NCI-H2171 treated with DMSO at 0.1 percent for 48 hours (cell line): ENCODE measurements around the gene NDEL1.
A peak's percentile ranks its signal among the peaks of the same experiment; 100 is the strongest.
"Not testable (repeated sequence)": the region's sequence is repeated elsewhere in the genome, so short reads cannot be mapped to it uniquely, and the experiment has no call there.

Experiments
- DNase-seq: peaks from one replicate; lab custom pipeline; 2025; lab: John Stamatoyannopoulos, UW

Gene NDEL1, protein sequence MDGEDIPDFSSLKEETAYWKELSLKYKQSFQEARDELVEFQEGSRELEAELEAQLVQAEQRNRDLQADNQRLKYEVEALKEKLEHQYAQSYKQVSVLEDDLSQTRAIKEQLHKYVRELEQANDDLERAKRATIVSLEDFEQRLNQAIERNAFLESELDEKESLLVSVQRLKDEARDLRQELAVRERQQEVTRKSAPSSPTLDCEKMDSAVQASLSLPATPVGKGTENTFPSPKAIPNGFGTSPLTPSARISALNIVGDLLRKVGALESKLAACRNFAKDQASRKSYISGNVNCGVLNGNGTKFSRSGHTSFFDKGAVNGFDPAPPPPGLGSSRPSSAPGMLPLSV

DNA sequence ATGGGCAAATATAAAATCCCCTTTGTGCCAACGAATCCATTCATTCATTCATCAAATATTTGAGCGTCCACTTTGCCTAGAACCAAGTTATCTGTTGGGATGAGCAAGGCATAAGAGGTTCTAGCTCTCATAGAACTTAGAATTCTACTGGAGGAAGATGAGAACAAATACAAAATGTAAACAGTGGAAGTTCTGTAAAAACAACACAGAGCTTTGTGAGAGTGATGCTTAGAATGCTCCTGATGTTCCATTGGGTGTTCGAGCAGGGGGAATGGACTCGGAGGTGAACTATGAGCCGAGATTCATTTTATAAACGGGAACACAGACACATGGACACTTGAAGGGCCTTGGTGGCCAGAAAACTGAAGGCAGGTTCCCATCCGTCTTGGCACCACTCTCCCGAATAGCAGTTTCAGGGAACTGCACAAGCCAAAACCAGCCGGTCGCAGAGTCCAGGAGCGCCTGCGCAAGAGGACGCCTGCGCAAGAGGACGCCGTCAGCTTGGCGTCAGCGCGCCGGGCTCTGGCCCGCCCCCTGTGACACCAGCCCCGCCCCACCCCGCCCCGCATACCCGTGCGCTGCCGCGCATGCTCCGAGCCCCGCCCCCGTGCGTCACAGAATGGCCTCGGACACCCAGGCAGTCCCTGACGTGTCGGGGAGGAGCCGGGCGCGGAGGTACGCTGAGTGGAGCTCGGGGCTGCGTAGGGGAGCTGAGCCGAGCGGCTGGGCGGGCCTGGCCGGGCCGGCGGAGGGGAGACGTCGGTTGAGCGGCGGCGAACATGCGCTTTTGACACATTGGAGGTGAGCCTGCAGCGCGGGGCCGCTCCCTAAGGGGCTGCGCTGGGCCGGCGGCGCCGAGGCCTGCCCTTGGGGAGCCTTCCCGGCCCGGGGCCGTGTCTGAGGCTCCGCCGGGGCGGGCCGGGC lies at the start of gene NDEL1:
Gene NDEL1, plus strand, starts transcription at position 640 of the 924 bp plus-strand sequence. CDS start 8,388 bp downstream, outside the sequence.
- peak; percentile 95 for DNase-seq

DNA sequence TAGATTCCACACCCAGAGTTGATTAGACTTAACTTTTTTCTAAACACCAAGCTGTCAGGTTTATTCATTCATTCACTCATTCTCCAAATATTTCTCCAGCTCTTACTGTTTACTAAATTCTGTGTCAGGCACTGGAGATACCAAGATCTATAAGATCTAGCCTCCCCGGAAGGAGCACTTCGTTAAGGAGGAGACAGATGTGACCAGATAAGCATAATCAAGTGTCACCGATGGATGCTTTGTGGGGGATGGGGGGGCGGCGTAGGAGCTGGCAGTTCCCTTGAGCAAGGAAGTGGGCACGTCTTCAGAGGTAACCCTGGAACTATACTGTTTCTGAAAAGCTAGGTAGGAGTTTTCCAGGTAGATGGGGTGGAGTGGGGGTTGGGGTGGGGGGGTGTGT lies 48.8 kb upstream of the NDEL1 start:
- DNase-seq, result no peak

DNA sequence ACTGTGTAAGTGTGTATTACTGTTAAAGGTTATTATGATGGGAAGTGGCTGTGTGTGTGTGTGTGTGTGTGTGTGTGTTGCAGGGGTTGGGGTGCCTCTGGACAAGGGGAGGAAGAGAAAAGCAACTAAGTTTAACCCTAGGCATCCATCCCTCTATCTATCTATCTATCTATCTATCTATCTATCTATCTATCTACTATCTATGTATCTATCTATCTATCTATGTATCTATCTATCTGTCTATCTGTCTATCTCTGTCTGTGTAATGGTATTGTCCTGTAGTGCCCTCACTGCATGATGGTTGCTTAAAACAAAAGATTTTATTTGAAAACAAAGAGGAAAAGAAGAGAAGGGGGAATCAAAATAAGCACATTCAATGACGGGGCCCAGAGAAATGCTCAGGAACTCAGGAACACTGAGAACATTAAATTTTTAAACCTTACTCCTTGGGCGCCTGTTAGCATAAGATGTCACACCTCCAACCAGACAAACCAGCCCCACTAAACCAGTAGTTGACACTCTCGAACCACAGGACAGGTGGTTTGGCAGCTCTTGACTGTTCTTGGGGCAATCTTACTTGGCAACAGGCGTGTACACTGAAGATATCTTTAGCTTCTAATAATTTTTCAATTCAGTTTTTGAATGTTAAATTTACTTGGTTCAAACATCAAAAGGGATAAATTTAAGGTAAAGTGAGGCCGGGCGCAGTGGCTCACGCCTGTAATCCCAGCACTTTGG lies 47.6 kb upstream of the NDEL1 start:
- no peak for DNase-seq

DNA sequence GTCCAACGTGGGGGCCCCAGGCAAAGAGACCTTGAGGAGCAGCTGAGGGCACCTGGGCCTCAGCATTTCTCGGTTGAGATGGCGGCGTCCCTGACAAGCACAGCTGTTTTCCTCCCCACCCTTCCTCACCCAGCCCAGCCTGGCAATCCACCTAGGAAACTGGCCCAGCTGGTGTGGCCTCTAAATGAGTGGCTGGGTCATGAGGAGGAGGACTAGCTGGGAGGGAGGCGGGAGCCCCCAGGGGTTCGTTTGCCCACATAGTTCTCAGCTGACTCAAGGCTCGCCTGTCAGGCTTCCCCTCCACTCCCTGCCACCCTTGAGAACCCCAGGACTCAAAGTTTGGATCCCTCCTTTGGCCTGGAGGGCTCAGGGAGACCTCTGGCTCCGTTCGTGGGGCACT lies 44.0 kb upstream of the NDEL1 start:
- no peak for DNase-seq

DNA sequence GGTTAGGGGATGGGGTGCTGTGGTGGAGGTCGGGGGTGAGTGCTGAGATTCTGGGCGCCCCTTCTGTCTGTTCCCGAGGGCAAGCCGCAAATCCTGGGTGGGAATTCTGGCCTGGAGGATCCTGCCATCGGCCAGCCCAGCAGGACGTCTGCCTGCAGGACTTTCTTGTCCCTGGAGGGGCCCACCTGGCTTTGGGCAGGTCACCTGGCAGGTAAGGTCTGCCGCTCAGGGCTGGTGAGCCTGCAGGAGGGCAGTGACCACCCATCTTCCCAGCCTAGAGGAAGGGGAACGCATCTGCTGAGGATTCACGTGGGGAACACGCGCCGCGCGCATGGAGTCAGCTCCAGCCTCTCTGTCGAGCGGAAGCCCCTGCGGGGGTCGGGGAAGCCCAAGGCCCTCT lies 43.4 kb upstream of the NDEL1 start:
- no peak for DNase-seq

DNA sequence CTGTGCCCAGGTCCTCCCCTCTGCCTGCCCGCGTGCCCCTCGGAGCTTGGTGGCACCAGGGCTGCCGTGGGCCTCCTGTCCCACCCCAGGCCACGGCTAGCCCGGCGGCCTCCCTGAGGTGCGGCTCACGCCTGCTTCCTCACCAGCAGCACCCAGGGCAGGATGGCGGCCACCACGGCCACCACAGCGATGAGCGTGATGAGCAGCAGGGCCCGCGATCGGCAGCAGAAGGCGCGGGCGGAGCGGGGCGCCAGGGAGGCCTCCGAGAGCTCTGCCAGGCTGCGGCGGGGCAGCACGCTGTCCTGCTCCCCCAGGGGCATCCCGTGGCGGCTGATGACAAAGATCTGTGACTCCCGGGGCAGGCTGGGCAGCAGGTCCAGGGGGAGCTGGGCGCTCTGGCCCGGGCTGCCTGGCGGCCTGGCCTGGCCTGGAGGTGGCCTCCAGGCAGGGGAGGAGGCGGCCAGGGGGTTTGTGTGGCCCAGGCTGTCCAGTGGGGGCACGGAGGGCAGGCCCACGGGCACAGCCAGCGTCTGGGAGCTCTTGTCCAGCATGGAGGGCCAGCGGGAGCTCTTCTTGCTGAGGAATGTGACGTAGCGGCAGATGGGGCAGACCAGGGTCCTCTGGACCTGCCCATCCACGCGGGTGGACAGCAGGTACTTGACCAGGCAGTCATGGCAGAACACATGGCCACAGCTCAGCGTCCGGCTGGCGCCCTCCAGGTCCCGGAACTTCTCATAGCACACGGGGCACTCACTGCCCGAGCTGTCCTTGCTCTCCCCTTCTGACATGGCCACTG lies 42.8 kb upstream of the NDEL1 start:
- DNase-seq, result no peak

DNA sequence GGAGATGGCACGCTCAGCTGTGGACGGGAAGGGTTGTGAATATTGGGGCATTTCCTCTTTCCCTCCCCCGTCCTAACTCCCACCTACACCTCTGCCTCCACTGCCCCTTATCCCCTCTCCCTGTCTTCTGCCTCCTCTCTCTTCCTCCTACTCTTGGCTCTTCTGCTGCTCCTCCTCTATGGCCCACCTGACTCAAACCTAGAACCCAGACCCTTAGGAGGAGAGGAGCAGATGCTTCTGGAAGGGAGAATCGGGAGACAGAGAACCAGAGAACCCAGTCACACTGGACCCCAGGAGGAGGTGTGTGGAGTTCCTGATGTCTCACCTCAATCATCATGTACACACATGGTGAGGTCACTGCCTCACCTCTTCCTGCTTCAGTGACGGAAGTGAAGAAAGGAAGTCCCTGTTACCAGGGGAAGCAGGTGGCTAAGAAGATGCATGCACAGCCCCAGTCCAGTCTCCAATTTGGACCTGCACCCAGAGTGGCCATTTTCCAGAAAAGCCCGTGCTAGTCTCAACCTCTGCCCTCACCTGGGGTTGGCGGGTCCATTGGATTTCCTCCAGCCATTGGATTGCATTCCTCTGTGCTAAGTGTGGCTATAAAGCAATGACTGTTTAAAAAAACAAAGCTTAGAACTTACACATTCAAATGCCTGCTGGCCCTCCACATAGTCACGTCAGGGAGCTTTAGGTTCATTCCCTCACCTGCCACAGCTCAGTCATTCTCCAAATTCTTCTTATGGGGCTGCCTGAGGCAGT lies 42.0 kb upstream of the NDEL1 start:
- DNase-seq, result no peak

DNA sequence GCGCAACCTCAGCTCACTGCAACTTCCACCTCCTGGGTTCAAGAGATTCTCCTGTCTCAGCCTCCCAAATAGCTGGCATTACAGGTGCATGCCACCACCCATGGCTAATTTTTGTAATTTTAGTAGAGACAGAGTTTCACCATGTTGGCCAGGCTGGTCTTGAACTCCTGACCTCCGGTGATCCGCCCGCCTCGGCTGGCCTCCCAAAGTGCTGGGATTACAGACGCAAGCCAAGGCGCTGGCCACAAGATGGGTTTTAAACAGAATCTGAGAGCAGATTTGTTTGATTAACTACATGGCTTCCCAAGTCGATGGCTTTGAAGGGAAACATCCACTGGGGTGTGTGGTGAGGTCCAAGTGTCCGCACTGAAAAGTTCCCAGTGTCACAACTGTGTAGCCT lies 41.2 kb upstream of the NDEL1 start:
- not testable (repeated sequence) for DNase-seq

DNA sequence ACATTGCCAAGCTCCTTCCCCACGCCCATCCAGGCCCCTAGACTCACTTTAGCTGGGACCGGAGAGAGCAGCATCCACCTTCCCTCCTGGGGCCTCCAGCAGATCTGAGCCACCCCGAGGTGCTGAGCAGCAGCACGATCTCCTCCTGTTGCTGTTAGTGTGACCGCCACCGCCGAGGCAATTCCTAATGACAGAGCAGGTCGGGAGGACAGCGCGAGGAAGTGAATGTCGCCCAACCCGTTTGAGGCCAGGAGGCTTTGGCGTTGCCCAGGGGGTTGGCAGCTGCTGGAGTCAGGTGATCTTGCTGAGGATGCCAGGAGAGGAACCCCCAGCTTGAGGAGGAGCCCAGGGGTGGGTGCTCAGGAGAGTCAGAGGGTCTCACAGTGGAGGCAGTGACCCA lies 38.0 kb upstream of the NDEL1 start, which contains the start of gene RNF222:
Gene RNF222, minus strand, starts transcription at position 192 of the 400 bp plus-strand sequence. CDS start 4,366 bp downstream, outside the sequence.
- DNase-seq, result no peak

DNA sequence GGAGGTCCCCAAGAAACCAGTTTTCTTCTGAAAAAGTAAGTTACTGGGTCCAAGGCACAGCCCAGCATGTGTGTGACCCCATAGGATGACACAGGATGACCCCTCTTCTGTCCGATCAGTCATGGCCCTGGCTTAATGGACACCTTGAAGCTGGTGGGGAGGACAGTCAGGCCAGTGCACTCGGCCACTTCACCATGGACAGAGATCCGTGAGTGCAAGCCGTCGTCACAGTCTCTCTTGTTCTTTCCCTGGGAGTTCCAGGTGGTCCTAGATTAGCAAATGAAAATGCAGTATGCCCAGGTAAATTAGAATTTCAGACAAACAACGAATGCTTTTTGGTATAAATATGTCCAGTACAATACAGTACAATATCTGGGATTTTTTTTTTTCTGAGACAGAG lies 36.7 kb upstream of the NDEL1 start:
- DNase-seq, result no peak

DNA sequence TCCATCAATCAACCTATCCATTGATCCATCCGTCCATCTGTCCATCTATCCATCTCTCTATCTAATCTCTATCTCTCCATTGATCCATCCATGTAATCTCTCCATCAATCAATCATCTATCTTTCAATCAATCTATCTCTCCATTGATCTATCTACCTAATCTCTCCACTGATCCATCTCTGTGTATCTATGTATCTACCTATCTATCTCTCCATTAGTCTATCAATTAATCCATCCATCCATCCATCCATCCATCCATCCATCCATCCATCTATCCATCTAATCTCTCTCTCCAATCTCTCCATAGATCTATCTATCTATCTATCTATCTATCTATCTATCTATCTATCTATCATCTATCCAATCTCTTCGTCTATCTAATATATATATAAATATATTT lies 34.6 kb upstream of the NDEL1 start:
- no peak for DNase-seq

DNA sequence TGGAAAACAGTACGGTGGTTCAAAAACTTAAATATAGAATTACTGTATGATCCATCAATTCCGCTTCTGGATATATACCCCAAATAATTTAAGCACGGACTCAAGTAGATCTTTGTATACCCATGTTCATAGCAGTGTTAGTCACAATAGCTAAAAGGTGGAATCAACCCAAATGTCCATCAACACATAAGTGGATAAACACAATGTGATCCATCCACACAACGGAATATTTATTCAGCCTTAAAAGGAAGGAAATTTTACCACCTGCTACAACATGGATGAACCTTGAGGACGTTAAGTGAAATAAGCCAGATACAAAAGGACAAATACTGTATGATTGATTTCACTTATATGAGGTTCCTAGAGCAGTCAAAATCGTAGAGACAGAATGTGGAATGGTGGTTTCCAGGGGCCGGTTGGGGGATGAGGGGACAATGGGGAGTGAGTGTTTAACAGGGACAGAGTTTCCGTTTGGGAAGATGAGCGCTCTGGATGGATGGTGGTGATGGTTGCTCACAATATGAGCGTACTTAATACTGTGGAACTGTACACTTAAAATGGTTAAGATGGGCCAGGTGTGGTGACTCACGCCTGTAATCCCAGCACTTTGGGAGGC lies 32.7 kb upstream of the NDEL1 start:
- no peak for DNase-seq

DNA sequence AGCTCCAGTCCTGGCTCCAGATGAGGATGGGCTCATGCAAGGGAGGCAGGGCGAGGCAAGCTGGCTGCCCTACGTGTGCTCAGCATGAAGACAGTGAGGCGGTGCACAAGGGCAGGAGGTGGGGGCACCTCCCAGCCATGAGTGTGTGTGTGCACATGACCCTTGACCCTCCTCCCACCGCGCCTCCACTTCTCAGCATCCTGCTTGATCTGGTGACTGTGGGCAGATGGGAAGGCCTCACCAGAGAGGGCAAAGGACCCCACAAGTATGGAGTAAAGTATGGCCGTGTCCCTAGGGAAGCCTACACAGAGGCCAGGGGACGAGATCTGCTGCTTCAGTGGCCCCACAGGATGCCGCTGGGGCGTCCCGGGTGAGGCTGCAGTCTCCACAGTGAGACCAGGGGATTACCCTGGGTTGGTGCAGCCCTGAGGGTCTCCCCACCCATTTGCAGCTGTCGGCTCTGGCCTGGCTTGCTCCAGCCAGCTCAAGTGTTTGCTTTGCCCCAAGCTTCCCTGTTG lies 30.1 kb upstream of the NDEL1 start:
- DNase-seq, result no peak

DNA sequence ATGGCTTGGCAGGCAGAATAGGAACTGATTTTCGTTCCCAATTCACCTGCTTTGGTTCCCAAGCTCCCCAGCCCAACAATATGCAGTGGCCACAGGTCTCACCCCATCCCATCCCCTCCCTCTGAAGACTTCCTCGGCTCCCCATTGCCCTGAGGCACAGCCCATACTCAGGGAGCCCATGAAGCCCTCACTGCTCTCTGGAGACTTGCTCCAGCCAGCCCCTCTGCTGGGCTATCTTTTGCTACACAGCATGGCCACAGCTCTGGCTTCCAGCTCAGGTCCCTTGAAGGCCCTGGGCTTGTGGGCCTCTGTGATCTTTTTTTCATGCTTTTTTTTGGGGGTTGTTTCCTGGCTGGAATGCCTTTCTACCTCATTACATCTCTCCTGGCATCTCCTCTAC lies 29.5 kb upstream of the NDEL1 start:
- no peak for DNase-seq

DNA sequence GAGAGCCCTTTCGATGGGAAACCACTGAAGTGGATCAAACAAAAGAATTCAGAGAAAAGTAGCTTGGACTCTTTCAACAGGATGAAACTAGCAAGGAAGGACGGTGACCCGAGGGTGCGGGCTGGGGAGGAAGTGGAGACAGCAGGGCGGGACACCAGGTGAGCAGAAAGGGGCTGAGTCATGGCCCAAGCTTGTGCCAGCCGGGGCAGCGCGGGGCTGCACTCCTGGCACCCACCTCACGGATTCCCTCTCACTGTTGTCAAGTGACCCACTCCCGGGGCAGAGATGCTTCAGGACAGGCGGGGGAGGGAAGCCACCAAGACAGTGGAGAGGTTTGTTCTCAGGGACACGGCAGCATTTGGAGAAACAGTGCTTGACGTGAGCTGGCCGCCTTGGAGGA lies 27.3 kb upstream of the NDEL1 start:
- no peak for DNase-seq

DNA sequence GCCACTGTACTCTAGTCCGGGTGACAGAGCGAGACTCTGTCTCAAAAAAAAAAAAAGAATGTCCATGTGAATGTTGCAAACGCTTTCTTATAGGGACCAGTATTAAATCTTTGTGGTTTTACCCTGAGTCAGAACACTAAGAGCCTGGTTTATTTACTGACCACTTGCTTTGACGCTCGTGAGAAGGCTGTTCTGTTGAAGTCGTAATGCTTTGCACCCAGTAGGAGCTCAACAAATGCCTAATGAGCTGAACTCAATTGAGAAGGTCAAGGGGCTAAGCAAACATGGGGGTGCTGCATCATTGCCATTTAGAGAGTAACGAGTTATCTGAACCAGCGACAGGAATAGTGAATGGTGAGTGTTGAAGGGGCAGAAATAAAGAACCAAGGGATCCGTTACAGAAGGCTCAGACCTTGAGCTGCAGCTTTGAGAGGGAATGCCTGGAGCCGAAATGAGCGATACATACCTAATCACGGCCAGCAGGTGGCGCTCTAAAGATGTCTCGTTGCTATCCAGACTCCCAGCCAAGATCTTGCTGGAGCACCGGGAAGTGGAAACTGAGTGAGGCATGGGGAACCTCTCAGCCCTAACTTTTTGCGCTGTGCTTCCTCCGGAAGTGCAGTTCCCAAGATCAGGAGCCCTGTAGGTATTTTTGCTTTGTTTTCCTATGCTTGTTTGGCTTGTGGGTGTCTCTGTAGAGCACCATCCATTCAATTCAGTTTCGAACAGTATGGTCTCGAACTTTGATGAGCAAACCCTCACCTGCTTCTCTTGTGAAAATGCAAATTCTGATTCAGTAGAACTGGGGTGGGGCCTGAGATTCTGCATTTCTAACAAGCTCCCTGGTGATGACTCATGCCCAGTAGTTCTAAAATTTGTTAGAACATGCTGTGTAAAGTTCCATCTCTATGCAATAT lies 25.5 kb upstream of the NDEL1 start:
- peak; percentile 84 for DNase-seq

DNA sequence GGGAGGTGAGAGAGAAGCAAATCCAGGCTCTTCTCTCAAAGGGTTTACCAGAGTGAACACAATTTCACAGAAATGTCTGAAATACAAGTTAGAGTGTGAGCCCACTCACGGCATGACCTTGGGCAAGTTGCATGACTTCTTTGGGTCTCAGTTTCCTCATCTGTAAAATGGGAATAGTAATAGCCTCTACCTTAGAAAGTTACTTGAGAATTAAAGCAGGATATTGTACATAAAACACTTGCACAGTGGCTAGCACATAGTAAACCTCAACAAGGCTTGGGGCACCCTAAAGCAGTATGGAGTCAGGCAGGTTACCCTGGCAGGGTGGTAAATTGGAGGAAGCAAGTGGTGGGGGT lies 24.8 kb upstream of the NDEL1 start:
- no peak for DNase-seq

DNA sequence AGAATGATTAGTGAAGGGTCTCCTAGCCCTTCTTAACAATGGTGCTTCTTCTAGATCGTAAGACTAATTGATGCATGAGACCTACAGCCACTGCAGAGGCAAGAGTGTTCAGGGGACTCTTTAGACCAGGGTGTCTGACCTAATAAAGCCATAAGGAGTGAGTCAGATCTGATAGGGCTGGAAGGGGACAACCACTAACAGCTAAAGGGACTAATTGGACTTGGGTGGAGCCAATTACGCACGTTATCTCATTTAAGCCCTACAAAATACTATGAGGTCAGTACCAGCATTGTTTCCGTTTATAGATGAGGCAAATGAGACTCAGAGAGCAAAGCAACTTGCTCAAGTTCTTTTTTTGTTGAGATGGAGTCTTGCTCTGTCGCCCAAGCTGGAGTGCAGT lies 23.6 kb upstream of the NDEL1 start:
- no peak for DNase-seq

DNA sequence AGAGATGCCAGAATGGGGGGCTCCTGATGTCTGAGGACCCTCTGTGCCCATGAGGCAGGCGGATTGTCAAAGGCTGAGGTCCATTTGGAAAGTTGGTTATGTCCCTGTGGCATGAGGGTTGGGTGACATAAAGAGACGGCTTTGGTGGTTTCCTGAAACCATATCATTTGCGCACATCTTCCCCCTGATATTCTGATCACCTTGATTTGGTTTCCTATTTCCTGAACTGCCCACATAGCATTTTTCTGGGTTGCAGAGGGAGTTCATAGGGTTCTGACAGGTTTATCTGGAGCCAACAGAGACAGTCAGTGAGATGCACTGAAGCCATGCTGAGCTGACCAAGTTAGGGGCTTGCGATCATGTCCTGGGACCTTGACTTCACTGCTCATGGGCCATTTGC lies 22.4 kb upstream of the NDEL1 start:
- DNase-seq, result no peak
